Progenitor cell of endocrine pancreas (in vitro differentiated cells): Measurements from ENCODE around the gene TMIE. TPM values are rescaled to one million over a fixed set of nuclear protein-coding genes. Genes with fewer than 3 reads are reported as not detected.

Experiments
- DNase-seq: peaks from one replicate; pipeline ENCODE4 v3.0.0; 2021; ENCODE audit warnings: low spot score; ENCODE audit not compliant: unreplicated experiment
- H3K27ac Mint-ChIP-seq: 2 replicates; pipeline ENCODE4 v1.8.0; 2021; ENCODE audit warnings: mild to moderate bottlenecking, moderate library complexity, mixed read lengths
- H3K27me3 Mint-ChIP-seq: 2 replicates; pipeline ENCODE4 v1.8.0; 2021; ENCODE audit warnings: mixed read lengths
- H3K36me3 Mint-ChIP-seq: 2 replicates; pipeline ENCODE4 v1.8.0; 2022; ENCODE audit warnings: mixed read lengths; ENCODE audit not compliant: insufficient read depth
- H3K4me1 Mint-ChIP-seq: 2 replicates; pipeline ENCODE4 v1.8.0; 2021; ENCODE audit warnings: low read depth, mixed read lengths
- H3K4me3 Mint-ChIP-seq: 2 replicates; pipeline ENCODE4 v1.8.0; 2021; ENCODE audit warnings: low read depth, mild to moderate bottlenecking, moderate library complexity, mixed read lengths
- H3K9me3 Mint-ChIP-seq: 2 replicates; pipeline ENCODE4 v1.8.0; 2021; ENCODE audit warnings: low read depth, mixed read lengths
- total RNA-seq: library from RNA; stranded (reverse); gene quantifications from 2 replicates; pipeline ENCODE4 v1.2.1, GENCODE V29; 2021
- TF ChIP-seq, protein P1 (sequence below): fragments of 200-600 bp; sonication (generic); IDR thresholded peaks from one replicate; pipeline ENCODE4 v1.5.0; 2021; ENCODE audit warnings: antibody characterized with exemption, mild to moderate bottlenecking; ENCODE audit not compliant: unreplicated experiment

Gene TMIE
- total RNA-seq, 1 donor from 2014 or later, result 0.50 TPM

DNA sequence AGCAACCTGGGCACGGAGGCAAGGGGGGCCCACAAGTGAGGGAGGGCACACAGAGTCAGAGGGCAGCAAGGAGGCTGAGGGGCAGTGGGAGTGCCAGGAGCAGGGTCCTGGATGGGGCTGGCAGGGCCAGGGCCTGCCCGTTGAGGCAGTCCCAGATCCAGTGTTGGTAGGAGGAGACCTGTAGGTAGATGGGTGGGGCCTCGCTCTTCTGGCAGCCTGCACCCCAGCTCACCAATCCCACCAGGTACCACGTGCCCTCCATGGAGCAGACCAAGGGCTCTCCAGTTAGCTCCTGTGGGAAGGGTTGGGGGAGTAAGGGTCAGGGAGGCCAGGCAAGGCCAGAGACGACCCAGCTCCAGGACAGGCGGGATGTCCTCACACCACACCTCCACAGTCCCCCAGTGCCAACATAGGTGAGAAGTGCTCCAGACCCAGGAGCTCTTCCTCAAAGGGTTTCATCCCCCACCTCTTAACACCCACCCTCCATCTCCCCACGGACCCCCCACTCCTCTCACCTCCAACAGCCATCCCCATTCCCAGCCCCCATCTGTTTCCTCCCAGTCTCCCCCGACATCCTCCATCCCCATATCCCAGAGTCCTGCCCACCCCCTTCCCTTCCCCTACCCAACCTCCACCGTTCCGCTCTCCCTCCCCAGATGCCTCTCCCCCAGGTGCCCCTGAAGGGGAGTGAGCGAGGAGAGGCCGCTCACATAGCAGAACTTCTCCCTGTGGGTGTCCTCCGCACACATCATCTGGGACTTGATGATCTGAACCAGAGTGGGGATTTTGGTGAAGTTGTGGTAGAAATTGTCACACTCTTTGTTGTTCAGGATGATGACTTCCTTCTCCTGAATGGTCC is 11.2 kb downstream of the TMIE start:
- H3K4me1 Mint-ChIP-seq, result no peaks in the 10 kb centered on the region
- TF ChIP-seq, protein P1, sequence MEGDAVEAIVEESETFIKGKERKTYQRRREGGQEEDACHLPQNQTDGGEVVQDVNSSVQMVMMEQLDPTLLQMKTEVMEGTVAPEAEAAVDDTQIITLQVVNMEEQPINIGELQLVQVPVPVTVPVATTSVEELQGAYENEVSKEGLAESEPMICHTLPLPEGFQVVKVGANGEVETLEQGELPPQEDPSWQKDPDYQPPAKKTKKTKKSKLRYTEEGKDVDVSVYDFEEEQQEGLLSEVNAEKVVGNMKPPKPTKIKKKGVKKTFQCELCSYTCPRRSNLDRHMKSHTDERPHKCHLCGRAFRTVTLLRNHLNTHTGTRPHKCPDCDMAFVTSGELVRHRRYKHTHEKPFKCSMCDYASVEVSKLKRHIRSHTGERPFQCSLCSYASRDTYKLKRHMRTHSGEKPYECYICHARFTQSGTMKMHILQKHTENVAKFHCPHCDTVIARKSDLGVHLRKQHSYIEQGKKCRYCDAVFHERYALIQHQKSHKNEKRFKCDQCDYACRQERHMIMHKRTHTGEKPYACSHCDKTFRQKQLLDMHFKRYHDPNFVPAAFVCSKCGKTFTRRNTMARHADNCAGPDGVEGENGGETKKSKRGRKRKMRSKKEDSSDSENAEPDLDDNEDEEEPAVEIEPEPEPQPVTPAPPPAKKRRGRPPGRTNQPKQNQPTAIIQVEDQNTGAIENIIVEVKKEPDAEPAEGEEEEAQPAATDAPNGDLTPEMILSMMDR, result no peak
- H3K36me3 Mint-ChIP-seq, result no peaks in the 10 kb centered on the region
- peaks cover 10% of the 10 kb centered on the region for H3K27me3 Mint-ChIP-seq
- H3K4me3 Mint-ChIP-seq, result no peak overlapping the region
- no peak for DNase-seq
- H3K27ac Mint-ChIP-seq, result no peak overlapping the region
- H3K9me3 Mint-ChIP-seq, result no peaks in the 10 kb centered on the region

DNA sequence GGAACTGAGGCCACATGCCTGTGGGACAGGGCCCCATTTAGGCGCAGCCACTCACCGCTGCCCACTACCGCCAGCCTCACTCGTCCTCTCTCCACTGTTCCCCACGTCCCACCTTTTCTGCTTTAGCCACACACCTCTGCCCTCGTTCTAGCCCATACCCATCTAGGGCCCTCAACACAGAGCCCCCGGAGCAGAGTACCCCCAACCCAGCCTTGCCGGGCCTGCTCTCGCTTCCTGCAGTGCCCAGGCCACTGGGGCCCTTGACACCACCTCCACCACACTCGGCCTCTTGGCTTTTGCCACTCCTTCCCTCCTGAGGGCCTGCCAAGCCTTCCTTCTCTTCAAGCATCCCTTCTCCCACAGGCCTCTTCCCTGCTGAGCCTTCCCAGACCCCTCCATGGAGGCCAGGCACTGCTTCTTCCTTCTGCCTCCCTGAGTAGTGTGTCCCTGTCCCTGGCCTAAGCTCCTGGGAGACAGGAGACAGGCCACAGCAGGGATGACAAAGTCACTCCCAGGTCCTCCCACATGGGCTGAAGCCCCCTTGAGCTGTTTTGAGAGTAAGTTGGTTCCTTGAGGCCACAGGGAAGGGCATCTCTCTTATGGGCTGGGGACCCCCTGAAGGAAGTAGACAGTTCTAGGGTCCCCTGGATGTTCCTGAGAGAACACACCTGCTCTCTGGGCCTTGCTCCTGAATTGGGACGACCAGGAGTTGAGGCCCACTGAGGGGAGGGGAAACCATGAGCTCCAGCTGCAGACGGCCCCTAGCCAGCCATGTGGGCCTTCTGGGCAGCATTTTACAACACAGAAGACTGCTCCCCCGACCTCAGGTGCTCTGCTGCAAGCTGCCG is 12.1 kb downstream of the TMIE start:
- no peak overlapping the region for H3K27ac Mint-ChIP-seq
- peaks cover 10% of the 10 kb centered on the region for H3K27me3 Mint-ChIP-seq
- no peaks in the 10 kb centered on the region for H3K36me3 Mint-ChIP-seq
- H3K9me3 Mint-ChIP-seq, result no peaks in the 10 kb centered on the region
- H3K4me3 Mint-ChIP-seq, result no peak overlapping the region
- no peaks in the 10 kb centered on the region for H3K4me1 Mint-ChIP-seq
- TF ChIP-seq, protein P1, result no peak
- DNase-seq, result no peak

DNA sequence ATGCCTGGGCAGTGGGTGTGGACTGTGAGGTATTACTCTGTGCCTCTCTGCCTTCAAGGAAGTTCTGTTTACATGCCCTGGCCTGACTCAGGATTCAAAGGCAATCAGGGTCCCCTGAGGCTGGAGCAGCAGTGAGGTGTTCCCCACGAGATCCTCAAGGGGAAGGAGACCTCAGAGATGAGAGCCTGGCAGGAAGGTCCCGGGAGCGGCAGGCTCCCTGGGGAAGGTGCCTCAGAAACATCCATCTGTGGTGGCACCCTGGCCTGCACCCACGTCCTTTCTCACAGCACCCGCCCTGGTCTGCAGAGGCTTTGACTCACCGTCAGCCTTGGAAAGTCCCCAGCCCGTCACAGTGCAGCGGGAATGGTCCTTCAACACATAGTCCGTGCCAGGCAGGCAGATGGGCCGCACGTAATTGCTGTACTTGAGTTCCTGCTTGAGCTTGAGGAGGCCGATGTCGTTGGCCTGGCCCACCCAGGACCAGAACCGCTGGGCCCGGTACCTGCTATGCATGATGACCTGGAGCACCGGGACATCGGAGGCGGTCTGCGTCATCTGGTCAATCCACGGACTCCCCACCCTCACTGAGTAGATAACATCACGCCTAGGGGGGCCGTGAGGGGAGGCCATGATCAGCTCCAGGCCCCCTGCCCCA is 12.8 kb downstream of the TMIE start:
- no peaks in the 10 kb centered on the region for H3K9me3 Mint-ChIP-seq
- no peak overlapping the region for H3K4me3 Mint-ChIP-seq
- TF ChIP-seq, protein P1, result no peak
- no peak overlapping the region for H3K27ac Mint-ChIP-seq
- peaks cover 12% of the 10 kb centered on the region for H3K27me3 Mint-ChIP-seq
- no peaks in the 10 kb centered on the region for H3K4me1 Mint-ChIP-seq
- DNase-seq, result no peak
- H3K36me3 Mint-ChIP-seq, result no peaks in the 10 kb centered on the region

DNA sequence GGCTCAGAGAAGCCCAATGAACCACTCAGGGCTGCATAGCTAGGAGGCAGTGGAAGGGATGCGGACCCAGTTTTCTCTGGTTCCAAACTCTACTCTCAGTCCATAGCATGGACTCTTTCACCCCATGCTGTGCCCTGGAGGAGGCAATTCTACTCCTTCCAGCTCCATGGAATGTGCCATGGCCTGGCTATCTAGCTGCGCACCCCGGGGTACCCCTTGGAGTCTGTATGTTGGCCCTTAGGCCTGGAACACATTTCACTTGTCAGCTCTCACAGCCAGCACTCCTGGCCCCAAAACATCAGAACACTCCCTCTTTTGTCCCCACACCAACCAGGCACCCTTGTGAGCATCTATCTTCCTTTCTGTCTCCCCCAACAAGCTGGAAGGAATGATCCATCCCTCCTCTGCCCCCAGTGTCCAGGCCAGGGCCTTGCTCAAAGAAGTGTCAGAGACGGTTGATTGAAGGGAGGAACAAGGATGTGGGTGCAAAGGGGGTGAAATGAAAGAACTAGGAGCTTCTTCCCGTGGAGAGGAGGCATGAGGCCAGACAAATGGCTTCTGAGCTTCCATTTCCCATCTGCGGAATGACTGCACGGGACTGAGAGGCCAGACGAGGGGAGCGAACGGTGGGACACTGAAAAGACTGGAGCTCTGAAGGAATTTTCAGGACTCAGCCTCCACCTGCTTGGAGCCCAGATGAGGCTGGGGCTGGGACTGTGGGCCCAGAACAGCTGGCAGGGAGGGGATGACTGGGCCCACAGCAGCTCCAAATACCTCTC is 13.7 kb downstream of the TMIE start:
- no peak for DNase-seq
- TF ChIP-seq, protein P1, result no peak

More for the DNA sequence above, 13.7 kb downstream of the TMIE start:
- H3K36me3 Mint-ChIP-seq, result no peaks in the 10 kb centered on the region
- H3K4me1 Mint-ChIP-seq, result no peaks in the 10 kb centered on the region
- no peak overlapping the region for H3K4me3 Mint-ChIP-seq
- H3K27ac Mint-ChIP-seq, result no peak overlapping the region
- no peaks in the 10 kb centered on the region for H3K9me3 Mint-ChIP-seq
- H3K27me3 Mint-ChIP-seq, result peaks cover 13% of the 10 kb centered on the region
